Osteoblast (primary cell): ENCODE measurements around the gene LSS. TPM values are rescaled to one million over a fixed set of nuclear protein-coding genes. Genes with fewer than 3 reads are reported as not detected.
A peak's percentile ranks its signal among the peaks of the same experiment; 100 is the strongest.

Experiments
- DNase-seq: peaks from one replicate; pipeline ENCODE4 v3.0.0; 2011; ENCODE audit warnings: low spot score, mixed read lengths; ENCODE audit not compliant: insufficient read length; ENCODE audit errors: missing footprints
- H2AFZ ChIP-seq: 2 replicates; pipeline ENCODE4 v1.6.0; 2011; ENCODE audit warnings: mild to moderate bottlenecking, low read length
- H3K27ac ChIP-seq: 2 replicates; pipeline ENCODE4 v1.5.1; 2011; ENCODE audit warnings: mild to moderate bottlenecking, low read depth, low read length, moderate library complexity
- H3K27me3 ChIP-seq: 2 replicates; pipeline ENCODE4 v1.6.0; 2012; ENCODE audit warnings: mild to moderate bottlenecking, control low read depth, inconsistent platforms, low read length, moderate library complexity; ENCODE audit not compliant: insufficient read depth
- H3K36me3 ChIP-seq: 2 replicates; pipeline ENCODE4 v1.5.1; 2011; ENCODE audit warnings: mild to moderate bottlenecking, low read length, control low read depth, moderate library complexity; ENCODE audit not compliant: insufficient read depth
- H3K4me1 ChIP-seq: 2 replicates; pipeline ENCODE4 v1.5.1; 2011; ENCODE audit warnings: mild to moderate bottlenecking, low read length, control low read depth, moderate library complexity; ENCODE audit not compliant: insufficient read depth
- H3K4me2 ChIP-seq: 2 replicates; pipeline ENCODE4 v1.6.0; 2011; ENCODE audit warnings: mild to moderate bottlenecking, low read length; ENCODE audit not compliant: insufficient read depth
- H3K4me3 ChIP-seq: fragments of 200-600 bp; sonication (generic); 3 replicates; pipeline ENCODE4 v1.5.1; 2012; ENCODE audit warnings: mild to moderate bottlenecking, low read length, inconsistent platforms; ENCODE audit not compliant: insufficient read depth
- H3K79me2 ChIP-seq: 2 replicates; pipeline ENCODE4 v1.6.0; 2012; ENCODE audit warnings: mild to moderate bottlenecking, low read length, control low read depth, inconsistent platforms; ENCODE audit not compliant: insufficient read depth
- H3K9me3 ChIP-seq: 2 replicates; pipeline ENCODE4 v1.5.1; 2011; ENCODE audit warnings: low read depth, low read length, control low read depth
- H4K20me1 ChIP-seq: 2 replicates; pipeline ENCODE4 v1.6.0; 2012; ENCODE audit warnings: mild to moderate bottlenecking, low read length, control low read depth; ENCODE audit not compliant: insufficient read depth
- CTCF ChIP-seq: IDR thresholded peaks from 2 replicates; pipeline ENCODE4 v1.5.1; 2011; ENCODE audit warnings: mild to moderate bottlenecking, low read depth, low read length, moderate library complexity; ENCODE audit errors: extremely low read depth
- total RNA-seq: library from RNA; depleted of rRNA; stranded (reverse); fragments of >200 nt; gene quantifications from 2 replicates; pipeline ENCODE4 v1.2.3, GENCODE V29; 2012

The LSS gene
- total RNA-seq, 1 donor = 122 TPM

DNA sequence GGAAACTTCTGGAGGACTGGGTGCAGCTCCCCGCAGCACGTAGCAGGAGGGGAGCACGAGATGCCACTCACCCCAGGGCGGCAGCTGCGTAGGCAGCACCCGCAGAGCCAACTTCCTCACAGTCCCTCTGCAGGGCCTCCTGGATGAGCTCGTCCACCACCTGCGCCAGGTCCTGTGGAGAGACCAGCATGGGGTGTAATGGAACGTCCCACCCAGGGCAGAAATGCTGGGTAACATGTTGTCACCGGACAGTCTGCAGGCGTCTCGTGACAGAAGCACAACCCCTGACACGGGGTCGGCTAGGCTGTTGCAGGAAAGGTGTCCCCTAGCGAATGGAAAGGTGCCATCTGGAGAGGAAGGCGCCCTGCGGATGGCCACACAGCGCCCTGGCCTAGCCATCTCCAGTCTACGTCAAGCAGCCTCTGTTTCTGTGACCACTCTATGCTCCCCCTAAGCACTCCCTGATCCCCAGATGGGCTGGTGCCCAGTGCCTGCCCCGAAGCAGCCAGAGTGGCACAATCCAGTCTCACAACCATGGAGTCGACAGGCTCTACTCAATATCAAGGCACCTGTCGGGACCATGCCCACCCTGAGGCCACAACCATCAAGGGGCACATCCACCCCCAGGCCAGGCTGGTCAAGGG lies 35.6 kb upstream of the LSS start:
- H3K4me1 ChIP-seq = no peaks in the 10 kb centered on the region
- H2AFZ ChIP-seq = no peak overlapping the region
- H4K20me1 ChIP-seq = peaks cover 13% of the 10 kb centered on the region
- H3K4me2 ChIP-seq = no peak overlapping the region
- DNase-seq = peak; percentile 42
- H3K36me3 ChIP-seq = peaks cover 80% of the 10 kb centered on the region
- H3K9me3 ChIP-seq = no peaks in the 10 kb centered on the region
- no peak overlapping the region for H3K4me3 ChIP-seq
- no peak for TF ChIP-seq CTCF
- H3K27ac ChIP-seq = no peak overlapping the region
- no peaks in the 10 kb centered on the region for H3K27me3 ChIP-seq
- H3K79me2 ChIP-seq = no peaks in the 10 kb centered on the region

- peak; percentile 57 for DNase-seq
- Histone ChIP-seq H2AFZ (no peak overlapping the region), H4K20me1 (peaks cover 3% of the 10 kb centered on the region), H3K27ac (no peak overlapping the region), H3K4me3 (no peak overlapping the region), H3K4me2 (no peak overlapping the region), H3K79me2 (no peaks in the 10 kb centered on the region), H3K9me3 (no peaks in the 10 kb centered on the region), H3K4me1 (no peaks in the 10 kb centered on the region), H3K27me3 (no peaks in the 10 kb centered on the region), H3K36me3 (peaks cover 92% of the 10 kb centered on the region)
- no peak for TF ChIP-seq CTCF
These were observed 28.0 kb upstream of the LSS start for GRCh38 chr21:46256501-46256994.

- Histone ChIP-seq H3K27ac (no peak overlapping the region), H3K4me3 (no peak overlapping the region), H3K4me1 (no peaks in the 10 kb centered on the region), H4K20me1 (peaks cover 3% of the 10 kb centered on the region), H3K79me2 (no peaks in the 10 kb centered on the region), H2AFZ (no peak overlapping the region), H3K27me3 (no peaks in the 10 kb centered on the region), H3K4me2 (no peak overlapping the region), H3K9me3 (no peaks in the 10 kb centered on the region), H3K36me3 (peaks cover 92% of the 10 kb centered on the region)
- no peak for TF ChIP-seq CTCF
- peak; percentile 25 for DNase-seq
These were observed 27.3 kb upstream of the LSS start for GRCh38 chr21:46255758-46256337.

DNA sequence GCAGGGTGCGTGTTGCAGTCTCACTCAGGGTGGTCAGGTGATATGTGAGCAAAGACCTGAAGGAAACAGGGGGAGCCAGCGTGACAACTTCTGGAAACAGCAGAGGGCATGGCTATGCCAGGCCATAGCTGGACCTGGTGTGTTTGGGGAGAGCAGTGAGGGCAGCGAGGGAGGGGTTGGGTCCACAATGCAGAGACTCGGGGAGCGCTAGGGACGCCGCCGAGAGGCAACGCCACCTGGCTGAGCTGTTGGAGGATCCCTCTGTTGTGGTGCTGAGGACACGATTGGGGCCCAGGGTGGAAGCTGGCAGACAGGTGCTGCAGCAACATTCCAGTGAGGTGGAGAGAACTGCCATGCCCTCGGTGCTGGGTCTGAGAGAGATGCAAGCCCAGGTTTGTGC lies 26.6 kb upstream of the LSS start:
- Histone ChIP-seq H3K79me2 (no peaks in the 10 kb centered on the region), H3K27ac (no peak overlapping the region), H3K4me2 (no peak overlapping the region), H3K9me3 (no peaks in the 10 kb centered on the region), H4K20me1 (peaks cover 3% of the 10 kb centered on the region), H3K27me3 (no peaks in the 10 kb centered on the region), H3K36me3 (peaks cover 92% of the 10 kb centered on the region), H3K4me1 (no peaks in the 10 kb centered on the region), H3K4me3 (no peak overlapping the region), H2AFZ (no peak overlapping the region)
- DNase-seq = peak; percentile 22
- no peak for TF ChIP-seq CTCF
